ENCODE results near the gene SCN4B. TPM values are rescaled to one million over a fixed set of nuclear protein-coding genes. Genes with fewer than 3 reads are reported as not detected.

Gene SCN4B
- total RNA-seq: 12.9 TPM
- long read RNA-seq, full-length matches to known transcripts: 6 of 40 reads
- long read RNA-seq, partial matches to known transcripts: 1 of 40 reads
- long read RNA-seq, other reads (novel, unspliced or antisense): 33 of 40 reads

DNA sequence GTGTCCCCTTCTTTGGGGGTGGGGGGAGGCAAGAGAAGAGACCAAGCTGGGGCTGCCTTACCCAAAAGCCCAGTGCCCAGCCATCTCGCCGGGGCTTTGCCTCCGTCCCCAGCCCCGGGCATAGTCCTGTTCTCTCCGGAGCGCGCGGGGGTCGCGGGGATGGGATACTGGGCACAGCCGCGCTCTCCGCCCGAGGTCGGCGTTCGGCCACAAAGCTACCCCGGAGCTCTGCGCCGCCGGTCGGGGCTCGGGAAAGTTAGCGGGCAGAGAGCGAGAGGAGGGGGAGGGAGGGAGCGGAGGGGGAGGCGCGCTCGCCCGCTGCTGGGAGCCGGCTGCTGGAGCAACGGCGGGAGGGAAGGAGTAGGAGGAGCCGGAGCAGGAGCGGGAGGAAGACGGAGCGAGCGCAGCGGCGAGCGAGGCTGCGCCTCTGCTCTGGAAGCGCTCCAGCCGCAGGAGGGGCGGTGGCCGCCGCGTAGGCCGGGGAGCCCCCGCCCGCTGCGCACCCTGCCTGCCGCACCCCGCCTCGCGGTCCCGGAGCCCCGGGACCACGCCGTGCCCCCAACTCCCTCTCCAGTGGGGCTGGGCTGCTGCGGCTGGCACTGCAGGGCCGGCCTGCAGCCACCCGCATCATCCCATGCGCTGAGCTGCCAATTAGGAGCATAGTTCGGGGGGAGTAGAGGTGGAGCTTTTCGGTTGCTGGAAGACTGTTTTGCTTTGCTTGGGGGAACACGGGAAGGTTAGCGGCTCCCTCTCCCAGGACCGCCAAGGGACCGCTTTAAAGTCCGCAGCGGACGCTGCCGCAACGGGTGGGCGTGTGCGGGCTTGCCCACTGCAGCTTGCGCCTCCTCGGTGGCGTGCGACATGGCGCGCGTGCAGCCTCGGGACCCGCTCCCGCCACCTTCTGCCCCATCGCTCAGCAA, at the start of gene SCN4B:
SCN4B (minus strand) TSS at position 272 of the 920 bp plus-strand sequence; CDS start at position 122, 150 bp downstream.
- Histone ChIP-seq H3K27ac (replicated peaks) (peak within 1 kb of the TSS; percentile 71), H3K36me3 (no peaks in the 10 kb centered on the region), H3K27me3 (ENCODE audit: low read depth) (peaks cover 64% of the 10 kb centered on the region), H3K4me1 (peaks cover 46% of the 10 kb centered on the region), H3K4me3 (peak within 1 kb of the TSS; percentile 75), H3K9me3 (replicated peaks) (no peaks in the 10 kb centered on the region)
- intact Hi-C loops (cut with micrococcal nuclease): no loop called here
- peak; percentile 76 for DNase-seq
- no peak for TF ChIP-seq CTCF (IDR thresholded peaks at IDR 0.05; ENCODE audit: borderline replicate concordance)

DNA sequence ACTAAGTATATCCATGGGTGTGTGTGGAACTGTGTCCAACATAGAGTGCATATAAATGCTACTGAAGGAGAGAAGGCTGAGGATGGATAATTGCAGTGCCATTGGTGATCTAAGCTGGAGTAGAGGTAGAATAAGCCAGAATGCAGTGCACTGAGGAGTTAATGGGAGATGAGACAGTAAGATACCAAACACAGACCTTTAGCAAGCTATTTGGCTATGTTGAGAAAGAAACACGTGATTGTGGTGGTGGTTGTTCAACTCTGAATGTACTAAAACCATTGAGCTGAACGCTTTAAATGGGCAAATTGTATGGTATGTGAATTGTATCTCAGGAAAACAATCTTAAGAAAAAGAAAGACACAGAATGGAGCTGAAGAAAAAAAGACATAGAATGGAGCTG, 49.3 kb upstream of the SCN4B start:
- Histone ChIP-seq H3K36me3 (no peaks in the 10 kb centered on the region), H3K27ac (replicated peaks) (no peak overlapping the region), H3K27me3 (ENCODE audit: low read depth) (no peaks in the 10 kb centered on the region), H3K4me3 (no peak overlapping the region), H3K9me3 (replicated peaks) (no peaks in the 10 kb centered on the region), H3K4me1 (peaks cover 14% of the 10 kb centered on the region)
- no peak for TF ChIP-seq CTCF (IDR thresholded peaks at IDR 0.05; ENCODE audit: borderline replicate concordance)
- no peak for DNase-seq
- intact Hi-C loops (cut with micrococcal nuclease): no loop called here

- Histone ChIP-seq H3K27me3 (ENCODE audit: low read depth) (no peaks in the 10 kb centered on the region), H3K4me1 (peaks cover 14% of the 10 kb centered on the region), H3K36me3 (no peaks in the 10 kb centered on the region), H3K27ac (replicated peaks) (no peak overlapping the region), H3K9me3 (replicated peaks) (no peaks in the 10 kb centered on the region), H3K4me3 (no peak overlapping the region)
- intact Hi-C loops (cut with micrococcal nuclease): no loop called here
- TF ChIP-seq CTCF (IDR thresholded peaks at IDR 0.05; ENCODE audit: borderline replicate concordance): no peak
- DNase-seq: no peak
Measured at GRCh38 chr11:118200901-118201680, 48.5 kb upstream of the SCN4B start.

DNA sequence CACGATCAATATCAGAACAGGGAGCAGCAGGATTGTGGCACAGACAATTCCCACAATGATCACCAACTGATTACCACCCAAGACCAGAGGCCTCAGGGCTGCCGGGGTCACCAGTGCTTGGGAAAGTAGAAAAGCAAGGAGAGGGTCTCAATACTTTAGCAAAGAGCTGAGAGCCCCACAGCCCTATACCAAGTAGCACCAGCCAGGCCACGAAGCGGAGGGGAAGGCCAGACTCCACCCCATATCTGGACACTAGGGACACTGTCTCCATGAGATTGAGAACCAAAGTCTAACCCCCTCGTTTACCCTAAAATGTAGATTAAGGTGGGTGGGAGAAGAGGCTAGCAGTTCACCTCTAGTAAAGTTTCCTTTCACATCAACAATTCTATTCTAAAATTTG, 47.9 kb upstream of the SCN4B start:
- no peak overlapping the region for H3K4me3 ChIP-seq
- no peaks in the 10 kb centered on the region for H3K9me3 ChIP-seq (replicated peaks)
- no peak for DNase-seq
- H3K27ac ChIP-seq (replicated peaks): no peak overlapping the region
- H3K36me3 ChIP-seq: no peaks in the 10 kb centered on the region
- no peaks in the 10 kb centered on the region for H3K27me3 ChIP-seq (ENCODE audit: low read depth)
- intact Hi-C loops (cut with micrococcal nuclease): no loop called here
- TF ChIP-seq CTCF (IDR thresholded peaks at IDR 0.05; ENCODE audit: borderline replicate concordance): no peak
- H3K4me1 ChIP-seq: peaks cover 20% of the 10 kb centered on the region

DNA sequence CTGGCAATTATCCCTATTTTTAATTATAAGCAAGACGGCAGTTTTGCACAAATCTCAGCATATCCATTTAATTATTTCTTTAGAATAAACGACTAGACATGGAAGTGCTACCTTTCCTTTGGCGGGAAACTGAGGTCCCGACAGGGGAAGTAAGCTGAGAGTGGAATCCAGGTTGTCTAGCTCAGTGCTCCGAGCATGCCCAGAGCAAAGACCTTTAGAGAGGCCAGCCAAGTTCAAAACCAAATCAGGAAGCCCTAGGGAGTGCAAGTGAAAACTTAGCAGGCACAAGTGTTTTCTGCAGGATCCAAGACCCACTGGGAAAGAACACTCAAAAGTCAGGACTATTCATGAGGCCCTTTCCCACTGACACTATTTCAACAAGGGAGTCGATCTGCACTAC, 46.5 kb upstream of the SCN4B start:
- H3K27ac ChIP-seq (replicated peaks): peak overlapping the region; percentile 45
- no peak for TF ChIP-seq CTCF (IDR thresholded peaks at IDR 0.05; ENCODE audit: borderline replicate concordance)
- H3K27me3 ChIP-seq (ENCODE audit: low read depth): no peaks in the 10 kb centered on the region
- H3K4me1 ChIP-seq: peaks cover 31% of the 10 kb centered on the region
- no peak for DNase-seq
- intact Hi-C loops (cut with micrococcal nuclease): loop anchor here (5.0 to 10.0 kb wide), 2 partner anchors 88 to 156 kb away; partner anchors contain the start of gene UBE4A
- no peaks in the 10 kb centered on the region for H3K36me3 ChIP-seq
- H3K9me3 ChIP-seq (replicated peaks): no peaks in the 10 kb centered on the region
- H3K4me3 ChIP-seq: no peak overlapping the region
